Measurements from ENCODE around the gene HEY2.
A peak's percentile ranks its signal among the peaks of the same experiment; 100 is the strongest.

The HEY2 gene

DNA sequence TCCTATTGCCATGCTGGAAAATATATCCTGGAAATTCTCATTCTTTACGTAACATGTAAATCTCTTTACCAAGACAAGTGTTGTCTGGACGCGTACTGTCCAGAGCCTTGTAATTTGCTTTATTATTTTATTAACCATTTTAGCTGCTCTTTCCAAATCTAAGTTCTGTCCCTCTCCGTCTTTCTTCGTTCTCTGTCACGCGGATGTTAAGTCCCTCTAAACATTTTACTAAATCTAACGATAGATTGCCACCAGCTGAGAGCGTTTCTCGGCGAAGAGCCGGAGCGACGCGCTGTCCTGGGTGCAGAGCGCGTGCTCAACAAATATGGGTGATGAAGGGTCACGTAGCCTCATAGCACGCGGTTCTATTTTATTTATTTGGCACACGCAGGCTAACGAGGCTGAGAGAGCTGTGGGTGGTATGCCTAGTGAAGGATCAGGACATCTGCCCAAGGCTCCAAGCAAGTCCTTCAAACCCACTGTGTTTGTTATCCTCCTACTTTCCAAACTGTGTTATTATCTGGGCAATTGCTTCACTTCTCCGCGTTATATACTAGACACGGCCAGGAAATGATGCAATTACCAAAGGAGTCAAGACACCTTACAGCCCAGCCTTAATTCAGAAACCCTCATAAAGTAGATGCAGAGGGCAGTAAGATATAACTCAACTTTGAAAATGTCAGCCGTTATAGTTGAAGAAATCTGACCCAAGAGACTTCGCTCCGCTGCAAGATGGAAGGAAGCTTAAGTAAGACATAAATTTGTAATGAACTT lies 31.3 kb downstream of the HEY2 start:
- Histone ChIP-seq H3K27ac (ENCODE audit: poor library complexity, severe bottlenecking) (peak overlapping the region; percentile 84), H3K9me3 (ENCODE audit: severe bottlenecking) (no peaks in the 10 kb centered on the region)
- DNase-seq (ENCODE audit: low spot score) = no peak

DNA sequence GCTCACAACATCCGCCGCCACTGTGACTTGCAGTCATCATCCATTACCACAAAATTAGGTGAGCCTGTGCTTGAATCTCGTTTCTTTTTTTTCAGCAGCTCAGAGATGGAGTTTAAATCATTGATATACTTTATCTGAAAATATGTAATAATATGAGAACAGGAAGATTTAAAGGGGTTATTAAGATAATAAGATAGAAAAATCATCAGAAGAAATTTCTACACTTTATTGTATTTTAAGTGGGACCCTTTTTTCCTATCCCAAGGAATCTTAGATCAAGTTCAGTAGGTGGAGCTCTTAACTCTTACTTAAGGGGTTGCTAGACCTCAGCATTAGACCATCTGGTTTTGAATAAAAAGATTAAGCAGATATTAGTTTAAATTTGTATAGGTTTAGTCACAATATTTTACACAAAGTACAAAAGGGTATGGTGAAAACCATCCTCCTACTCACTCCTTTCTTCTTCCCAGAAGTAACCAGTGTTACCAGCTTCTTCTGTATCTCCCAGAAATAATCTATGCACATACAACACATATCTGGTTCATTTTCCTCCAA lies 32.0 kb downstream of the HEY2 start:
- Histone ChIP-seq H3K36me3 (ENCODE audit: low read depth) (peaks cover 6% of the 10 kb centered on the region; the same call in 1 of the 2 replicates), H3K4me1 (ENCODE audit: insufficient read depth, poor library complexity, severe bottlenecking) (peaks cover 9% of the 10 kb centered on the region), H3K27me3 (ENCODE audit: insufficient read depth, poor library complexity, severe bottlenecking) (no peaks in the 10 kb centered on the region), H3K4me3 (ENCODE audit: severe bottlenecking) (peak overlapping the region; percentile 58), H3K27ac (ENCODE audit: poor library complexity, severe bottlenecking) (peak overlapping the region; percentile 84), H3K9me3 (ENCODE audit: severe bottlenecking) (no peaks in the 10 kb centered on the region)
- TF ChIP-seq, protein P1, sequence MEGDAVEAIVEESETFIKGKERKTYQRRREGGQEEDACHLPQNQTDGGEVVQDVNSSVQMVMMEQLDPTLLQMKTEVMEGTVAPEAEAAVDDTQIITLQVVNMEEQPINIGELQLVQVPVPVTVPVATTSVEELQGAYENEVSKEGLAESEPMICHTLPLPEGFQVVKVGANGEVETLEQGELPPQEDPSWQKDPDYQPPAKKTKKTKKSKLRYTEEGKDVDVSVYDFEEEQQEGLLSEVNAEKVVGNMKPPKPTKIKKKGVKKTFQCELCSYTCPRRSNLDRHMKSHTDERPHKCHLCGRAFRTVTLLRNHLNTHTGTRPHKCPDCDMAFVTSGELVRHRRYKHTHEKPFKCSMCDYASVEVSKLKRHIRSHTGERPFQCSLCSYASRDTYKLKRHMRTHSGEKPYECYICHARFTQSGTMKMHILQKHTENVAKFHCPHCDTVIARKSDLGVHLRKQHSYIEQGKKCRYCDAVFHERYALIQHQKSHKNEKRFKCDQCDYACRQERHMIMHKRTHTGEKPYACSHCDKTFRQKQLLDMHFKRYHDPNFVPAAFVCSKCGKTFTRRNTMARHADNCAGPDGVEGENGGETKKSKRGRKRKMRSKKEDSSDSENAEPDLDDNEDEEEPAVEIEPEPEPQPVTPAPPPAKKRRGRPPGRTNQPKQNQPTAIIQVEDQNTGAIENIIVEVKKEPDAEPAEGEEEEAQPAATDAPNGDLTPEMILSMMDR (IDR thresholded peaks at IDR 0.05; ENCODE audit: poor library complexity, severe bottlenecking) = peak; percentile 68
- ATAC-seq (ENCODE audit: low read depth) = peak; percentile 44
- DNase-seq (ENCODE audit: low spot score) = no peak

More for the DNA sequence above, 31.3 kb downstream of the HEY2 start:
- H3K4me3 ChIP-seq (ENCODE audit: severe bottlenecking) = peak overlapping the region; percentile 58
- peaks cover 9% of the 10 kb centered on the region for H3K4me1 ChIP-seq (ENCODE audit: insufficient read depth, poor library complexity, severe bottlenecking)
- TF ChIP-seq, protein P1 (IDR thresholded peaks at IDR 0.05; ENCODE audit: poor library complexity, severe bottlenecking) = no peak
- peaks cover under 1% of the 10 kb centered on the region; the same call in 1 of the 2 replicates for H3K36me3 ChIP-seq (ENCODE audit: low read depth)
- peak; percentile 78 for ATAC-seq (ENCODE audit: low read depth)
- H3K27me3 ChIP-seq (ENCODE audit: insufficient read depth, poor library complexity, severe bottlenecking) = no peaks in the 10 kb centered on the region

DNA sequence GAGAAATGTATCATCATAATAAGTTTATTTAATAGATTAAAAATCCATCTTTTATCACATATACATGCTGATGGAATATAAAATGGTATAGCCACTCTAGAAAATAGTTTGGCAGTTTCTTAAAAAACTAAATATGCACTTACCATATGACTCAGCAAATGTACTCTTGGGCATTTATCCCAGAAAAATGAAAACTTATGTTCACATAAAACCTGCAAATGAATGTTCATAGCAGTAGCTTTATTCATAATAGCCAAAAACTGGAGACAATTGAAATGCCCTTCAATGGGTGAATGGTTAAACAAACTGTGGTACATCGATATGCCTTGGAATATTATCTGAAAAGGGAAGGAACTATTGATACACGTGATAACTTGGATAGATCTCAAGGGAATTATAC lies 34.9 kb downstream of the HEY2 start:
- H3K9me3 ChIP-seq (ENCODE audit: severe bottlenecking) = no peaks in the 10 kb centered on the region
- ATAC-seq (ENCODE audit: low read depth) (no peak), DNase-seq (ENCODE audit: low spot score) (no peak)
- H3K4me3 ChIP-seq (ENCODE audit: severe bottlenecking) = no peak overlapping the region
- no peaks in the 10 kb centered on the region for H3K27me3 ChIP-seq (ENCODE audit: insufficient read depth, poor library complexity, severe bottlenecking)
- peaks cover 9% of the 10 kb centered on the region for H3K4me1 ChIP-seq (ENCODE audit: insufficient read depth, poor library complexity, severe bottlenecking)
- TF ChIP-seq, protein P1 (IDR thresholded peaks at IDR 0.05; ENCODE audit: poor library complexity, severe bottlenecking) = no peak
- peaks cover 6% of the 10 kb centered on the region; the same call in 1 of the 2 replicates for H3K36me3 ChIP-seq (ENCODE audit: low read depth)
- H3K27ac ChIP-seq (ENCODE audit: poor library complexity, severe bottlenecking) = no peak overlapping the region

DNA sequence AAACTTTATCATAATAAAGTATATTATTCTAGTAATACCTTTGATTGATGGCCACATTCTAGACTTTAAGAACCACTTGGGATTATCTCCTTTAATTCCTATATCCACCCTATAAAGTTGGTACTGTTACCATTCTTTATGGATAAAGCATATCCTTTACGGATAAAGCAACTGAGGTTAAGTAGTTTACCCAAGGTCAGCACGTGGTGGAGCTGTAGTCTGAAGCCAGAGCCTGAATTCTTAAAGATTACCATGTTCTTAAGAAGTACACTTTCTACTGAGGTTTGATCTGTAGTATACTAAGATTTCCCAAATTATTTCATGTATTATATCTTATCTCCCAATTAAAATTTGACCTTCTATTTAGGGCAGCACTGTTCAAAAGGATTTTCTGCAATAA lies 38.4 kb downstream of the HEY2 start:
- Histone ChIP-seq H3K27ac (ENCODE audit: poor library complexity, severe bottlenecking) (no peak overlapping the region), H3K4me1 (ENCODE audit: insufficient read depth, poor library complexity, severe bottlenecking) (peaks cover 20% of the 10 kb centered on the region), H3K36me3 (ENCODE audit: low read depth) (peaks cover 6% of the 10 kb centered on the region; the same call in 1 of the 2 replicates), H3K27me3 (ENCODE audit: insufficient read depth, poor library complexity, severe bottlenecking) (no peaks in the 10 kb centered on the region), H3K4me3 (ENCODE audit: severe bottlenecking) (no peak overlapping the region), H3K9me3 (ENCODE audit: severe bottlenecking) (no peaks in the 10 kb centered on the region)
- DNase-seq (ENCODE audit: low spot score) (no peak), ATAC-seq (ENCODE audit: low read depth) (no peak)
- TF ChIP-seq, protein P1 (IDR thresholded peaks at IDR 0.05; ENCODE audit: poor library complexity, severe bottlenecking) = peak; percentile 47
